Measurements from ENCODE around the gene SLC26A4. TPM values are rescaled to one million over a fixed set of nuclear protein-coding genes. Genes with fewer than 3 reads are reported as not detected.

SLC26A4 gene
- total and polyA plus RNA-seq, 10 of the 15 experiments (the other 5 are each of a cell fraction or from before 2014, with no cell fraction given) = 0.01 to 0.18 (median 0.08) TPM; not detected in 5

DNA sequence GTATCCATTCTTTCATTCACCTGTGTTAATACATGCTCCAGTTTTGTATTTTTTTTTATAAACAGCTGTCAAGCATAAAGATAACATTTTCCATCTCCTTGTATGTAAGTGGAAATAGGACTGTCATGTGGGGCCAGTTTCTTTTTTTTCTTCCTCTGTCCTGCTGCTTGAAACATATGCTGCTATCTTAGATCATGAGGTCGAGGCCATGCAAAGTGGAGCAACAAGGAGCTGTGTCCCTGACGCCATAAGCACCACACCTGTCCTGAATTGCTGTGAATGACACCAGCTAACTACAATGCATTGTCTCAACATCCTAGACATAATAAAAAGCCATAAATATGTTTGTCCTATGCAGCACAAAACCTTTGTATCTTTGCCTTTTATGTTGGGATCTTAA, 37.7 kb upstream of the SLC26A4 start (continued):
- TF ChIP-seq, protein P1, sequence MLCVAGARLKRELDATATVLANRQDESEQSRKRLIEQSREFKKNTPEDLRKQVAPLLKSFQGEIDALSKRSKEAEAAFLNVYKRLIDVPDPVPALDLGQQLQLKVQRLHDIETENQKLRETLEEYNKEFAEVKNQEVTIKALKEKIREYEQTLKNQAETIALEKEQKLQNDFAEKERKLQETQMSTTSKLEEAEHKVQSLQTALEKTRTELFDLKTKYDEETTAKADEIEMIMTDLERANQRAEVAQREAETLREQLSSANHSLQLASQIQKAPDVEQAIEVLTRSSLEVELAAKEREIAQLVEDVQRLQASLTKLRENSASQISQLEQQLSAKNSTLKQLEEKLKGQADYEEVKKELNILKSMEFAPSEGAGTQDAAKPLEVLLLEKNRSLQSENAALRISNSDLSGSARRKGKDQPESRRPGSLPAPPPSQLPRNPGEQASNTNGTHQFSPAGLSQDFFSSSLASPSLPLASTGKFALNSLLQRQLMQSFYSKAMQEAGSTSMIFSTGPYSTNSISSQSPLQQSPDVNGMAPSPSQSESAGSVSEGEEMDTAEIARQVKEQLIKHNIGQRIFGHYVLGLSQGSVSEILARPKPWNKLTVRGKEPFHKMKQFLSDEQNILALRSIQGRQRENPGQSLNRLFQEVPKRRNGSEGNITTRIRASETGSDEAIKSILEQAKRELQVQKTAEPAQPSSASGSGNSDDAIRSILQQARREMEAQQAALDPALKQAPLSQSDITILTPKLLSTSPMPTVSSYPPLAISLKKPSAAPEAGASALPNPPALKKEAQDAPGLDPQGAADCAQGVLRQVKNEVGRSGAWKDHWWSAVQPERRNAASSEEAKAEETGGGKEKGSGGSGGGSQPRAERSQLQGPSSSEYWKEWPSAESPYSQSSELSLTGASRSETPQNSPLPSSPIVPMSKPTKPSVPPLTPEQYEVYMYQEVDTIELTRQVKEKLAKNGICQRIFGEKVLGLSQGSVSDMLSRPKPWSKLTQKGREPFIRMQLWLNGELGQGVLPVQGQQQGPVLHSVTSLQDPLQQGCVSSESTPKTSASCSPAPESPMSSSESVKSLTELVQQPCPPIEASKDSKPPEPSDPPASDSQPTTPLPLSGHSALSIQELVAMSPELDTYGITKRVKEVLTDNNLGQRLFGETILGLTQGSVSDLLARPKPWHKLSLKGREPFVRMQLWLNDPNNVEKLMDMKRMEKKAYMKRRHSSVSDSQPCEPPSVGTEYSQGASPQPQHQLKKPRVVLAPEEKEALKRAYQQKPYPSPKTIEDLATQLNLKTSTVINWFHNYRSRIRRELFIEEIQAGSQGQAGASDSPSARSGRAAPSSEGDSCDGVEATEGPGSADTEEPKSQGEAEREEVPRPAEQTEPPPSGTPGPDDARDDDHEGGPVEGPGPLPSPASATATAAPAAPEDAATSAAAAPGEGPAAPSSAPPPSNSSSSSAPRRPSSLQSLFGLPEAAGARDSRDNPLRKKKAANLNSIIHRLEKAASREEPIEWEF (IDR thresholded peaks at IDR 0.05; ENCODE audit: insufficient replicate concordance, low read depth, low read length) = no peak

DNA sequence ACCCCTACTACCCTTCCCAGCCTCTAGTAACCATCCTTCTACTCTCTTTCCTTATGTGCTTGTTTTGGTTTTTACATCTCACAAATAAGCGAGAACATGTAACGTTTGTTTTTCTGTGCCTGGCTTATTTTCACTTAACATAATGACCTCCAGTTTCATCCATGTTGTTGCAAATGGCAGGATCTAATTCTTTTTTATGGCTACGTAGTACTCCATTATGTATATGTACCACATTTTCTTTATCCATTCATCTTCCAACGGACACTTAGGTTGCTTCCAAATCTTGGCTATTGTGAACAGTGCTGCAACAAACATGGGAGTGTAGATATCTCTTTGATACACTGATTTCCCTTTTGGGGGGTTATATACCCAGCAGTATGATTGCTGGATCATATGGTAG, 33.6 kb upstream of the SLC26A4 start:
- H2AFZ ChIP-seq (ENCODE audit: control insufficient read depth, low read depth, low read length) = no peak overlapping the region
- H3K4me1 ChIP-seq (ENCODE audit: control insufficient read depth, insufficient read depth, low read length) = no peaks in the 10 kb centered on the region
- H3K9ac ChIP-seq (ENCODE audit: control insufficient read depth, insufficient read depth, low read length) = no peak overlapping the region
- in situ Hi-C loops (cut with MboI) = no loop called here
- WGBS (ENCODE audit: insufficient coverage, insufficient replicate concordance, low lambda C conversion rate, missing lambda C conversion rate) = 95% methylated on average over 4 of the region's 4 CpGs
- BruUV-seq (replicated peaks) = no TSS peak
- no peaks in the 10 kb centered on the region for H3K27me3 ChIP-seq (replicated peaks in 1 of 2; ENCODE audit: control insufficient read depth in 2 of 2, insufficient read depth in 2 of 2, low read length in 1 of 2)
- H3K9me3 ChIP-seq (replicated peaks; ENCODE audit: control insufficient read depth, insufficient read depth, low read length) = no peaks in the 10 kb centered on the region
- no peak for TF ChIP-seq TCF3 (IDR thresholded peaks at IDR 0.05; ENCODE audit: borderline replicate concordance, insufficient read depth, low read depth, low read length)
- no peak for TF ChIP-seq CREB1 (IDR thresholded peaks at IDR 0.05; ENCODE audit: low read depth)
- TF ChIP-seq MEF2B (IDR thresholded peaks at IDR 0.05; ENCODE audit: partially characterized antibody, poor library complexity, severe bottlenecking) = no peak
- no peak for TF ChIP-seq RCOR1 (conservative IDR thresholded peaks at IDR 0.05; ENCODE audit: low read depth, low read length)
- TF ChIP-seq ZNF217 (IDR thresholded peaks at IDR 0.05) = no peak
- TF ChIP-seq RELA (IDR thresholded peaks at IDR 0.05; ENCODE audit: borderline replicate concordance, partially characterized antibody) = no peak
- TF ChIP-seq, protein P2, sequence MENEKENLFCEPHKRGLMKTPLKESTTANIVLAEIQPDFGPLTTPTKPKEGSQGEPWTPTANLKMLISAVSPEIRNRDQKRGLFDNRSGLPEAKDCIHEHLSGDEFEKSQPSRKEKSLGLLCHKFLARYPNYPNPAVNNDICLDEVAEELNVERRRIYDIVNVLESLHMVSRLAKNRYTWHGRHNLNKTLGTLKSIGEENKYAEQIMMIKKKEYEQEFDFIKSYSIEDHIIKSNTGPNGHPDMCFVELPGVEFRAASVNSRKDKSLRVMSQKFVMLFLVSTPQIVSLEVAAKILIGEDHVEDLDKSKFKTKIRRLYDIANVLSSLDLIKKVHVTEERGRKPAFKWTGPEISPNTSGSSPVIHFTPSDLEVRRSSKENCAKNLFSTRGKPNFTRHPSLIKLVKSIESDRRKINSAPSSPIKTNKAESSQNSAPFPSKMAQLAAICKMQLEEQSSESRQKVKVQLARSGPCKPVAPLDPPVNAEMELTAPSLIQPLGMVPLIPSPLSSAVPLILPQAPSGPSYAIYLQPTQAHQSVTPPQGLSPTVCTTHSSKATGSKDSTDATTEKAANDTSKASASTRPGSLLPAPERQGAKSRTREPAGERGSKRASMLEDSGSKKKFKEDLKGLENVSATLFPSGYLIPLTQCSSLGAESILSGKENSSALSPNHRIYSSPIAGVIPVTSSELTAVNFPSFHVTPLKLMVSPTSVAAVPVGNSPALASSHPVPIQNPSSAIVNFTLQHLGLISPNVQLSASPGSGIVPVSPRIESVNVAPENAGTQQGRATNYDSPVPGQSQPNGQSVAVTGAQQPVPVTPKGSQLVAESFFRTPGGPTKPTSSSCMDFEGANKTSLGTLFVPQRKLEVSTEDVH (IDR thresholded peaks at IDR 0.05; ENCODE audit: low read depth, partially characterized antibody) = no peak
- no peak for TF ChIP-seq IKZF2 (IDR thresholded peaks at IDR 0.05)
- TF ChIP-seq, protein P3, sequence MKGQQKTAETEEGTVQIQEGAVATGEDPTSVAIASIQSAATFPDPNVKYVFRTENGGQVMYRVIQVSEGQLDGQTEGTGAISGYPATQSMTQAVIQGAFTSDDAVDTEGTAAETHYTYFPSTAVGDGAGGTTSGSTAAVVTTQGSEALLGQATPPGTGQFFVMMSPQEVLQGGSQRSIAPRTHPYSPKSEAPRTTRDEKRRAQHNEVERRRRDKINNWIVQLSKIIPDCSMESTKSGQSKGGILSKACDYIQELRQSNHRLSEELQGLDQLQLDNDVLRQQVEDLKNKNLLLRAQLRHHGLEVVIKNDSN (IDR thresholded peaks at IDR 0.05; ENCODE audit: borderline replicate concordance, extremely low read length, insufficient read depth, low read depth, low read length) = no peak
- TF ChIP-seq RFX5 (IDR thresholded peaks at IDR 0.05; ENCODE audit: low read depth, low read length) = no peak
- TF ChIP-seq ASH2L (IDR thresholded peaks at IDR 0.05; ENCODE audit: borderline replicate concordance, low read depth) = no peak
- H3K79me2 ChIP-seq (ENCODE audit: control insufficient read depth, insufficient read depth, low read length) = no peaks in the 10 kb centered on the region
- intact Hi-C loops (cut with micrococcal nuclease; ENCODE audit: unreplicated experiment) = no loop called here
- ChIA-PET RAD21 (ENCODE audit: unreplicated experiment) (no interaction called here), CTCF (no interaction called here), SMC1A (ENCODE audit: uncharacterized antibody, unreplicated experiment) (no interaction called here), POLR2A (no interaction called here)
- no peak overlapping the region for H3K4me2 ChIP-seq (ENCODE audit: control insufficient read depth, insufficient read depth)
- ATAC-seq (no peak), FAIRE-seq (no peak), DNase-seq (ENCODE audit: low read depth, low spot score) (no peak)
- no peak overlapping the region for H3K4me3 ChIP-seq
- no peaks in the 10 kb centered on the region; the same call in 1 of the 2 replicates for H4K20me1 ChIP-seq (ENCODE audit: control insufficient read depth, insufficient read depth)
- no peak overlapping the region for H3K27ac ChIP-seq (ENCODE audit: control insufficient read depth, insufficient read depth)
- H3K36me3 ChIP-seq (ENCODE audit: control insufficient read depth in 2 of 2, insufficient read depth in 2 of 2, low read length in 1 of 2) = no peaks in the 10 kb centered on the region; a peak in 1 of 4 replicates
